HepG2 (cell line): ENCODE results near the gene DPEP1. TPM values are rescaled to one million over a fixed set of nuclear protein-coding genes. Genes with fewer than 3 reads are reported as not detected.

ENCODE experiments used
- ARID2 ChIP-seq: sonication (generic); formaldehyde crosslinking; IDR thresholded peaks from 2 replicates; pipeline ENCODE4 v1.8.1; 2022; ENCODE audit warnings: mild to moderate bottlenecking, missing genetic modification reagents, borderline replicate concordance
- CHCHD3 ChIP-seq: sonication (generic); formaldehyde crosslinking; IDR thresholded peaks from 2 replicates; pipeline ENCODE4 v1.8.0; 2022; ENCODE audit warnings: mild to moderate bottlenecking, missing genetic modification reagents, moderate library complexity
- GATA4 ChIP-seq: sonication (generic); IDR thresholded peaks from 2 replicates; pipeline ENCODE4 v1.6.1; 2016; ENCODE audit warnings: antibody characterized with exemption, low read depth, borderline replicate concordance
- GFI1 ChIP-seq: sonication (generic); formaldehyde crosslinking; IDR thresholded peaks from 2 replicates; pipeline ENCODE4 v1.5.0; 2020; ENCODE audit warnings: missing genetic modification reagents, mild to moderate bottlenecking, borderline replicate concordance
- HNRNPL ChIP-seq: fragments of 200-400 bp; formaldehyde crosslinking; IDR thresholded peaks from 2 replicates; pipeline ENCODE4 v1.6.1; 2017; ENCODE audit warnings: mild to moderate bottlenecking, low read depth, low read length
- JUND ChIP-seq: sonication (generic); formaldehyde crosslinking; IDR thresholded peaks from 2 replicates; pipeline ENCODE4 v1.8.0; 2022; ENCODE audit warnings: mild to moderate bottlenecking, missing genetic modification reagents
- MAF1 ChIP-seq: sonication (generic); formaldehyde crosslinking; IDR thresholded peaks from 2 replicates; pipeline ENCODE4 v1.5.0; 2020; ENCODE audit warnings: missing genetic modification reagents, borderline replicate concordance
- MIER3 ChIP-seq: IDR thresholded peaks from 2 replicates; pipeline ENCODE4 v1.6.1; 2016; ENCODE audit warnings: missing compliant biosample characterization, borderline replicate concordance
- MTF1 ChIP-seq: sonication (generic); formaldehyde crosslinking; IDR thresholded peaks from 2 replicates; pipeline ENCODE4 v1.5.0; 2020; ENCODE audit warnings: missing genetic modification reagents
- NR3C1 ChIP-seq: sonication (generic); formaldehyde crosslinking; IDR thresholded peaks from 2 replicates; pipeline ENCODE4 v1.4.0; 2020; ENCODE audit warnings: missing genetic modification reagents
- POLR2AphosphoS5 ChIP-seq: IDR thresholded peaks from 2 replicates; pipeline ENCODE4 v1.6.1; 2012; ENCODE audit warnings: low read depth, low read length
- SNRNP70 ChIP-seq: fragments of 200-400 bp; formaldehyde crosslinking; IDR thresholded peaks from 2 replicates; pipeline ENCODE4 v1.6.1; 2017; ENCODE audit warnings: mild to moderate bottlenecking, low read depth, low read length, moderate library complexity
- TMF1 ChIP-seq: sonication (generic); formaldehyde crosslinking; IDR thresholded peaks from 2 replicates; pipeline ENCODE4 v1.8.1; 2022; ENCODE audit warnings: low read depth, missing genetic modification reagents
- U2AF1 ChIP-seq: fragments of 200-400 bp; formaldehyde crosslinking; optimal IDR thresholded peaks from 2 replicates; pipeline ENCODE3; 2017; ENCODE audit warnings: mild to moderate bottlenecking, low read depth, low read length
- U2AF2 ChIP-seq: fragments of 200-400 bp; formaldehyde crosslinking; IDR thresholded peaks from 2 replicates; pipeline ENCODE4 v1.6.1; 2017; ENCODE audit warnings: low read depth, mild to moderate bottlenecking, low read length
- ZBTB38 ChIP-seq: sonication (generic); formaldehyde crosslinking; IDR thresholded peaks from 2 replicates; pipeline ENCODE4 v1.5.1; 2020; ENCODE audit warnings: mild to moderate bottlenecking, missing genetic modification reagents
- ZBTB8A ChIP-seq: sonication (generic); formaldehyde crosslinking; IDR thresholded peaks from 2 replicates; pipeline ENCODE4 v1.4.0; 2020; ENCODE audit warnings: mild to moderate bottlenecking, low read depth, missing genetic modification reagents, borderline replicate concordance
- ZFP37 ChIP-seq: sonication (generic); formaldehyde crosslinking; IDR thresholded peaks from 2 replicates; pipeline ENCODE4 v1.4.0; 2020; ENCODE audit warnings: missing genetic modification reagents, borderline replicate concordance
- ZMYM4 ChIP-seq: sonication (generic); formaldehyde crosslinking; IDR thresholded peaks from 2 replicates; pipeline ENCODE4 v1.8.1; 2023; ENCODE audit warnings: mild to moderate bottlenecking, missing genetic modification reagents
- ZNF136 ChIP-seq: sonication (generic); formaldehyde crosslinking; IDR thresholded peaks from 2 replicates; pipeline ENCODE4 v1.8.1; 2022; ENCODE audit warnings: low read depth, mild to moderate bottlenecking, moderate library complexity, missing genetic modification reagents
- ZNF460 ChIP-seq: sonication (generic); formaldehyde crosslinking; IDR thresholded peaks from 2 replicates; pipeline ENCODE4 v1.5.1; 2020; ENCODE audit warnings: missing genetic modification reagents, mild to moderate bottlenecking, borderline replicate concordance
- ZNF589 ChIP-seq: sonication (generic); formaldehyde crosslinking; conservative IDR thresholded peaks from 2 replicates; pipeline ENCODE4 v1.8.0; 2022; ENCODE audit warnings: mild to moderate bottlenecking, moderate library complexity, missing genetic modification reagents
- ZNF598 ChIP-seq: sonication (generic); formaldehyde crosslinking; IDR thresholded peaks from 2 replicates; pipeline ENCODE4 v1.5.1; 2020; ENCODE audit warnings: mild to moderate bottlenecking, missing genetic modification reagents, borderline replicate concordance
- ZNF607 ChIP-seq: sonication (generic); formaldehyde crosslinking; IDR thresholded peaks from 2 replicates; pipeline ENCODE4 v1.5.1; 2020; ENCODE audit warnings: missing genetic modification reagents, mild to moderate bottlenecking, borderline replicate concordance
- ZNF614 ChIP-seq: IDR thresholded peaks from 2 replicates; pipeline ENCODE4 v1.6.1; 2018; ENCODE audit warnings: missing biosample characterization, missing genetic modification reagents, inconsistent platforms, borderline replicate concordance
- ZNF644 ChIP-seq: IDR thresholded peaks from 2 replicates; pipeline ENCODE4 v1.6.1; 2016; ENCODE audit warnings: low read depth
- ZNF772 ChIP-seq: sonication (generic); formaldehyde crosslinking; IDR thresholded peaks from 2 replicates; pipeline ENCODE4 v1.5.0; 2020; ENCODE audit warnings: mild to moderate bottlenecking, missing genetic modification reagents
- ZNF788 ChIP-seq: sonication (generic); formaldehyde crosslinking; IDR thresholded peaks from 2 replicates; pipeline ENCODE4 v1.5.0; 2020; ENCODE audit warnings: mild to moderate bottlenecking, missing genetic modification reagents, borderline replicate concordance
- ZNF816 ChIP-seq: sonication (generic); formaldehyde crosslinking; IDR thresholded peaks from 2 replicates; pipeline ENCODE4 v1.8.0; 2022; ENCODE audit warnings: missing genetic modification reagents, mild to moderate bottlenecking, borderline replicate concordance
- polyA plus RNA-seq, 8 experiments: library from polyadenylated mRNA; depleted of rRNA in 3 of 8; stranded (reverse) in 7 of 8; unstranded in 1 of 8; fragments of >200 nt; fragmentation: Illumina TruSeq in 4 of 8; extraction: Trizol in 4 of 8; gene quantifications; 2 replicates each; pipeline versions ENCODE4 v1.2.1 to v1.2.3, GENCODE V29; 2011 to 2016; ENCODE audit warnings: low read depth in 4 of 8, missing spikeins in 1 of 8, mixed read lengths in 1 of 8; ENCODE audit not compliant: insufficient read depth in 1 of 8
- total RNA-seq, 5 experiments: library from RNA; depleted of rRNA; stranded (reverse); fragments of >200 nt; fragmentation: Illumina TruSeq; extraction: Trizol; gene quantifications; 2 replicates each; pipeline ENCODE4 v1.2.3, GENCODE V29; 2016; ENCODE audit warnings: low read depth in 1 of 5
- TF ChIP-seq, protein P1 (sequence below): sonication (generic); formaldehyde crosslinking; IDR thresholded peaks from 2 replicates; pipeline ENCODE4 v1.5.0; 2020; ENCODE audit warnings: missing genetic modification reagents
- TF ChIP-seq, protein P2 (sequence below): sonication (generic); formaldehyde crosslinking; IDR thresholded peaks from 2 replicates; pipeline ENCODE4 v1.5.0; 2020; ENCODE audit warnings: mild to moderate bottlenecking, missing genetic modification reagents, borderline replicate concordance

Gene DPEP1
- total and polyA plus RNA-seq, 2 of the 13 experiments (the other 11 are each of a cell fraction or from before 2014, with no cell fraction given), result 37.6 to 52.2 TPM

DNA sequence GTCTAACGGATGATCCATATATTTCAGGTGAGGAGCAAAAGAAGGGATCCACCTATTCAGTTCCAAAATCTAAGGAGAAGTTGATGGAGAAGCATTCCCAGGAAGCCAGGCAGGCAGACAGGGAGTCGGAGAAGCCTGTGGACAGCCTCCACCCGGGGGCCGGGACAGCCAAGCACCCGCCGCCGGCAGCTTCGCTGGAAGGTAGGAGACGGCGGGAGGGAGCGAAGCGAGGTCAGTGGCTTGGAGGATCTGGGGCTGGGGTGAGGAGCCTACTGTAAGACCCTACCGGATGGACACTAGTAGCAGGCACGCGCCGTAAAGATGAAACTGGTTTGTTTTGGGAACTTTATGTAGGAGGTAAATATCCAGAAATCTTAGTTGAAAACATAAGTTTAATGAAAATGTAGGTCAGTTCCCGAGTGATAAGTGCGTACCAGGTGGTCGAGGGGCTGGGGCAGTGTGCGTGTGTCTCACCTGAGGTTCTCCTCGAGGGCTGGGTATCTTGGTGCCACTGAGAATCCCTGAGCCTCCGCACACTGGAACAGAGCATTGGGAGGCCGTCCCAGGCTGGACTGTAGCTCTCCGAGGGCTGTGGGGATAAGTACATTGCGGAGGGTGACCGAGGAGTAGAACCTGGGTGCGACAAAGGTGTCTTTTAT is 44.9 kb downstream of the DPEP1 start (continued):
- TF ChIP-seq ARID2 (no peak), POLR2AphosphoS5 (no peak), HNRNPL (no peak), ZNF589 (CRISPR knock-in tag) (0 out of 2 replicates have a peak, but pooled peaks have one; percentile 51), U2AF2 (no peak), ZNF816 (CRISPR knock-in tag) (no peak), ZNF460 (CRISPR knock-in tag) (no peak), ZNF614 (CRISPR knock-in tag) (no peak), NR3C1 (CRISPR knock-in tag) (no peak), ZNF607 (CRISPR knock-in tag) (peak; percentile 59; the same call in 1 of the 2 replicates), ZBTB38 (CRISPR knock-in tag) (no peak), SNRNP70 (no peak), GATA4 (no peak), U2AF1 (no peak), ZMYM4 (CRISPR knock-in tag) (no peak), MTF1 (CRISPR knock-in tag) (no peak), CHCHD3 (CRISPR knock-in tag) (0 out of 2 replicates have a peak, but pooled peaks have one; percentile 6), ZFP37 (no peak), ZNF136 (no peak), MIER3 (CRISPR knock-in tag) (no peak), ZNF788 (CRISPR knock-in tag) (no peak), ZNF772 (no peak), MAF1 (no peak), JUND (CRISPR knock-in tag) (no peak), ZNF598 (CRISPR knock-in tag) (no peak), ZNF644 (CRISPR knock-in tag) (no peak), ZBTB8A (CRISPR knock-in tag) (no peak), GFI1 (CRISPR knock-in tag) (no peak), TMF1 (CRISPR knock-in tag) (0 out of 2 replicates have a peak, but pooled peaks have one; percentile 20)
- TF ChIP-seq, protein P1, sequence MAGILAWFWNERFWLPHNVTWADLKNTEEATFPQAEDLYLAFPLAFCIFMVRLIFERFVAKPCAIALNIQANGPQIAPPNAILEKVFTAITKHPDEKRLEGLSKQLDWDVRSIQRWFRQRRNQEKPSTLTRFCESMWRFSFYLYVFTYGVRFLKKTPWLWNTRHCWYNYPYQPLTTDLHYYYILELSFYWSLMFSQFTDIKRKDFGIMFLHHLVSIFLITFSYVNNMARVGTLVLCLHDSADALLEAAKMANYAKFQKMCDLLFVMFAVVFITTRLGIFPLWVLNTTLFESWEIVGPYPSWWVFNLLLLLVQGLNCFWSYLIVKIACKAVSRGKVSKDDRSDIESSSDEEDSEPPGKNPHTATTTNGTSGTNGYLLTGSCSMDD, result no peak
- TF ChIP-seq, protein P2, sequence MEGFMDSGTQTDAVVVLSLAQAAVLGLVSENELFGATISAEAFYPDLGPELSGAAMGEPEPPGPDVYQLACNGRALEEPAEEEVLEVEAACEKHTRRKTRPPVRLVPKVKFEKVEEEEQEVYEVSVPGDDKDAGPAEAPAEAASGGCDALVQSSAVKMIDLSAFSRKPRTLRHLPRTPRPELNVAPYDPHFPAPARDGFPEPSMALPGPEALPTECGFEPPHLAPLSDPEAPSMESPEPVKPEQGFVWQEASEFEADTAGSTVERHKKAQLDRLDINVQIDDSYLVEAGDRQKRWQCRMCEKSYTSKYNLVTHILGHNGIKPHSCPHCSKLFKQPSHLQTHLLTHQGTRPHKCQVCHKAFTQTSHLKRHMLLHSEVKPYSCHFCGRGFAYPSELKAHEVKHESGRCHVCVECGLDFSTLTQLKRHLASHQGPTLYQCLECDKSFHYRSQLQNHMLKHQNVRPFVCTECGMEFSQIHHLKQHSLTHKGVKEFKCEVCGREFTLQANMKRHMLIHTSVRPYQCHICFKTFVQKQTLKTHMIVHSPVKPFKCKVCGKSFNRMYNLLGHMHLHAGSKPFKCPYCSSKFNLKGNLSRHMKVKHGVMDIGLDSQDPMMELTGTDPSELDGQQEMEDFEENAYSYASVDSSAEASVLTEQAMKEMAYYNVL (CRISPR knock-in tag), result peak; percentile 63; the same call in 1 of the 2 replicates
